ENCODE results near the gene IFNA1.

- TF ChIP-seq, protein P1, sequence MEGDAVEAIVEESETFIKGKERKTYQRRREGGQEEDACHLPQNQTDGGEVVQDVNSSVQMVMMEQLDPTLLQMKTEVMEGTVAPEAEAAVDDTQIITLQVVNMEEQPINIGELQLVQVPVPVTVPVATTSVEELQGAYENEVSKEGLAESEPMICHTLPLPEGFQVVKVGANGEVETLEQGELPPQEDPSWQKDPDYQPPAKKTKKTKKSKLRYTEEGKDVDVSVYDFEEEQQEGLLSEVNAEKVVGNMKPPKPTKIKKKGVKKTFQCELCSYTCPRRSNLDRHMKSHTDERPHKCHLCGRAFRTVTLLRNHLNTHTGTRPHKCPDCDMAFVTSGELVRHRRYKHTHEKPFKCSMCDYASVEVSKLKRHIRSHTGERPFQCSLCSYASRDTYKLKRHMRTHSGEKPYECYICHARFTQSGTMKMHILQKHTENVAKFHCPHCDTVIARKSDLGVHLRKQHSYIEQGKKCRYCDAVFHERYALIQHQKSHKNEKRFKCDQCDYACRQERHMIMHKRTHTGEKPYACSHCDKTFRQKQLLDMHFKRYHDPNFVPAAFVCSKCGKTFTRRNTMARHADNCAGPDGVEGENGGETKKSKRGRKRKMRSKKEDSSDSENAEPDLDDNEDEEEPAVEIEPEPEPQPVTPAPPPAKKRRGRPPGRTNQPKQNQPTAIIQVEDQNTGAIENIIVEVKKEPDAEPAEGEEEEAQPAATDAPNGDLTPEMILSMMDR (IDR thresholded peaks at IDR 0.05; ENCODE audit: poor library complexity, severe bottlenecking), result no peak
- TF ChIP-seq EZH2 (IDR thresholded peaks at IDR 0.05; ENCODE audit: borderline replicate concordance, insufficient read depth, low read length, poor library complexity, severe bottlenecking), result no peak
- no peak for TF ChIP-seq POLR2AphosphoS5 (IDR thresholded peaks at IDR 0.05)
- TF ChIP-seq EP300 (conservative IDR thresholded peaks at IDR 0.05; ENCODE audit: poor library complexity, severe bottlenecking), result no peak
These were observed 25.9 kb upstream of the IFNA1 start for GRCh38 chr9:21414220-21414940.

All from neural cell (in vitro differentiated cells).